ENCODE results near the gene RNF187.

RNF187 gene

GRCh38 chr1:228459091-228459993 lies 27.8 kb upstream of the RNF187 start:
- peak; percentile 72 for DNase-seq (ENCODE audit: low read depth)
- TF ChIP-seq CTCF (IDR thresholded peaks at IDR 0.05; ENCODE audit: low read depth, low read length, missing control alignments) = peak; percentile 85
- peak overlapping the region; percentile 82 for H3K4me3 ChIP-seq (ENCODE audit: low read depth, low read length)

GRCh38 chr1:228460821-228461220 lies 26.4 kb upstream of the RNF187 start:
- no peak for TF ChIP-seq CTCF (IDR thresholded peaks at IDR 0.05; ENCODE audit: low read depth, low read length, missing control alignments)
- H3K4me3 ChIP-seq (ENCODE audit: low read depth, low read length) = no peak overlapping the region
- no peak for DNase-seq (ENCODE audit: low read depth)

GRCh38 chr1:228462560-228462959 lies 24.6 kb upstream of the RNF187 start:
- no peak for DNase-seq (ENCODE audit: low read depth)
- TF ChIP-seq CTCF (IDR thresholded peaks at IDR 0.05; ENCODE audit: low read depth, low read length, missing control alignments) = no peak

GRCh38 chr1:228463009-228463558 lies 24.1 kb upstream of the RNF187 start:
- no peak for DNase-seq (ENCODE audit: low read depth)
- H3K4me3 ChIP-seq (ENCODE audit: low read depth, low read length) = peak overlapping the region; percentile 83
- TF ChIP-seq CTCF (IDR thresholded peaks at IDR 0.05; ENCODE audit: low read depth, low read length, missing control alignments) = no peak

More at GRCh38 chr1:228462560-228462959, 24.6 kb upstream of the RNF187 start:
- no peak overlapping the region for H3K4me3 ChIP-seq (ENCODE audit: low read depth, low read length)

- DNase-seq (ENCODE audit: low read depth) = peak; percentile 76
- peak; percentile 34 for TF ChIP-seq CTCF (IDR thresholded peaks at IDR 0.05; ENCODE audit: low read depth, low read length, missing control alignments)
- H3K4me3 ChIP-seq (ENCODE audit: low read depth, low read length) = peak overlapping the region; percentile 83
These were observed 23.4 kb upstream of the RNF187 start for GRCh38 chr1:228463559-228464455.

GRCh38 chr1:228464487-228464983 lies 22.6 kb upstream of the RNF187 start:
- peak; percentile 76 for DNase-seq (ENCODE audit: low read depth)
- H3K4me3 ChIP-seq (ENCODE audit: low read depth, low read length) = peak overlapping the region; percentile 83
- TF ChIP-seq CTCF (IDR thresholded peaks at IDR 0.05; ENCODE audit: low read depth, low read length, missing control alignments) = no peak
